ENCODE measurements around the gene INHA.

DNA sequence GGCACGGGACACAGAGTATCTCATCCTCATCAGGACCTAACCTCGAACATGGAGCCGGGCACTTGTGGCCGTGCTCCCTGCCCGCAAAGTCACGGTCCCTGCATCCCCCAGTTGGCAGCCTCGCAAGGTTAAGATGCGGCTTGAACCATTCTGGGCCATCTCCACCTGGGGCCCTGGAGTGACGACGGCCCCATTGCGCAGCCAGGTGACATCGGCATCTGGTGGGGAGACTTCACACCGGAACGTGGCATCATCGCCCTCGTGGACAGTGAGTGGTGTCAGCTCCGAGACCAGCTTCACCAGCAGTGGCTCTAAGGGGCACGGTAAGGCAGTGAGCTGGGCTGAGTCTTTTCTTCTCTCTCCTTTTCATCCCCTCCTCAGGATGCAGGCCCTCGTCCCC, 15.7 kb upstream of the INHA start:
- TF ChIP-seq, protein P1, sequence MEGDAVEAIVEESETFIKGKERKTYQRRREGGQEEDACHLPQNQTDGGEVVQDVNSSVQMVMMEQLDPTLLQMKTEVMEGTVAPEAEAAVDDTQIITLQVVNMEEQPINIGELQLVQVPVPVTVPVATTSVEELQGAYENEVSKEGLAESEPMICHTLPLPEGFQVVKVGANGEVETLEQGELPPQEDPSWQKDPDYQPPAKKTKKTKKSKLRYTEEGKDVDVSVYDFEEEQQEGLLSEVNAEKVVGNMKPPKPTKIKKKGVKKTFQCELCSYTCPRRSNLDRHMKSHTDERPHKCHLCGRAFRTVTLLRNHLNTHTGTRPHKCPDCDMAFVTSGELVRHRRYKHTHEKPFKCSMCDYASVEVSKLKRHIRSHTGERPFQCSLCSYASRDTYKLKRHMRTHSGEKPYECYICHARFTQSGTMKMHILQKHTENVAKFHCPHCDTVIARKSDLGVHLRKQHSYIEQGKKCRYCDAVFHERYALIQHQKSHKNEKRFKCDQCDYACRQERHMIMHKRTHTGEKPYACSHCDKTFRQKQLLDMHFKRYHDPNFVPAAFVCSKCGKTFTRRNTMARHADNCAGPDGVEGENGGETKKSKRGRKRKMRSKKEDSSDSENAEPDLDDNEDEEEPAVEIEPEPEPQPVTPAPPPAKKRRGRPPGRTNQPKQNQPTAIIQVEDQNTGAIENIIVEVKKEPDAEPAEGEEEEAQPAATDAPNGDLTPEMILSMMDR (IDR thresholded peaks at IDR 0.05), result no peak
- no peak for TF ChIP-seq POLR2A (IDR thresholded peaks at IDR 0.05)

Data from Peyer's patch (tissue), 4 donors.